OCI-LY3 (cell line): ENCODE measurements around the gene PPM1B.

Experiments used
- EZH2phosphoT487 ChIP-seq: fragments of 200-600 bp; shearing (Covaris generic); IDR thresholded peaks from 2 replicates; pipeline ENCODE4 v1.6.1; 2018; ENCODE audit warnings: antibody characterized with exemption, mixed run types, low read depth
- TF ChIP-seq, protein P1 (sequence below): fragments of 200-600, 300-600 bp; sonication (generic); IDR thresholded peaks from 2 replicates; pipeline ENCODE4 v1.5.1; 2014; ENCODE audit warnings: antibody characterized with exemption, low read length, low read depth

DNA sequence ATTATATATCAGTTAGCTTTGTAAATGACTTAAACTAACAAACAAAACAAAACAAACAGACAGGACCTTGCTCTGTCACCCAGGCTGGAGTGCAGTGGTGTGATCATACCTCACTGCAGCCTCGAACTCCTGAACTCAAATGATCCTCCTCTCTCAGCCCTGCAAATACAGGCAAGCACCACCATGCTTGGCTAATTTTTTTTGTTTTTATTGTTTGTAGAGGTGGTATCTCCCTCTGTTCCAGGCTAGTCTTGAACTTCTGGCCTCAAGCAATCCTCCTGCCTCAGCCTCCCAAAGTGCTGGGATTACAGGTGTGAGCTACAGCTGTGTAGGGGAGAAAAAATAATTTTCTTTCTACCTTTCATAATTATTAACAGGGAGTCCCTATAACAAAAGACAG lies 33.8 kb upstream of the PPM1B start:
- TF ChIP-seq, protein P1, sequence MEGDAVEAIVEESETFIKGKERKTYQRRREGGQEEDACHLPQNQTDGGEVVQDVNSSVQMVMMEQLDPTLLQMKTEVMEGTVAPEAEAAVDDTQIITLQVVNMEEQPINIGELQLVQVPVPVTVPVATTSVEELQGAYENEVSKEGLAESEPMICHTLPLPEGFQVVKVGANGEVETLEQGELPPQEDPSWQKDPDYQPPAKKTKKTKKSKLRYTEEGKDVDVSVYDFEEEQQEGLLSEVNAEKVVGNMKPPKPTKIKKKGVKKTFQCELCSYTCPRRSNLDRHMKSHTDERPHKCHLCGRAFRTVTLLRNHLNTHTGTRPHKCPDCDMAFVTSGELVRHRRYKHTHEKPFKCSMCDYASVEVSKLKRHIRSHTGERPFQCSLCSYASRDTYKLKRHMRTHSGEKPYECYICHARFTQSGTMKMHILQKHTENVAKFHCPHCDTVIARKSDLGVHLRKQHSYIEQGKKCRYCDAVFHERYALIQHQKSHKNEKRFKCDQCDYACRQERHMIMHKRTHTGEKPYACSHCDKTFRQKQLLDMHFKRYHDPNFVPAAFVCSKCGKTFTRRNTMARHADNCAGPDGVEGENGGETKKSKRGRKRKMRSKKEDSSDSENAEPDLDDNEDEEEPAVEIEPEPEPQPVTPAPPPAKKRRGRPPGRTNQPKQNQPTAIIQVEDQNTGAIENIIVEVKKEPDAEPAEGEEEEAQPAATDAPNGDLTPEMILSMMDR: no peak
- TF ChIP-seq EZH2phosphoT487: no peak
